Hepatic stellate cell (primary cell): ENCODE results near the gene MEF2D.
A peak's percentile ranks its signal among the peaks of the same experiment; 100 is the strongest.

ENCODE experiments used
- DNase-seq: peaks from one replicate; pipeline ENCODE4 v3.0.0; 2011; ENCODE audit warnings: low spot score

Gene MEF2D

GRCh38 chr1:156467906-156468305 lies 32.7 kb downstream of the MEF2D start:
- no peak for DNase-seq

- DNase-seq: no peak
Measured at GRCh38 chr1:156467385-156467784, 33.2 kb downstream of the MEF2D start.

GRCh38 chr1:156465747-156466365 lies 34.7 kb downstream of the MEF2D start:
- DNase-seq: peak; percentile 72

GRCh38 chr1:156464825-156465452 lies 35.6 kb downstream of the MEF2D start:
- DNase-seq: peak; percentile 70

- DNase-seq: peak; percentile 62
Measured at GRCh38 chr1:156464335-156464734, 36.2 kb downstream of the MEF2D start.

- DNase-seq: peak; percentile 74
Measured at GRCh38 chr1:156463874-156464273, 36.7 kb downstream of the MEF2D start.

- DNase-seq: no peak
Measured at GRCh38 chr1:156462954-156463795, 37.4 kb downstream of the MEF2D start.

GRCh38 chr1:156461781-156462647 lies 38.6 kb downstream of the MEF2D start:
- no peak for DNase-seq

GRCh38 chr1:156461109-156461508 lies 39.5 kb downstream of the MEF2D start:
- DNase-seq: no peak

GRCh38 chr1:156460525-156460924 lies 40.0 kb downstream of the MEF2D start:
- DNase-seq: no peak

GRCh38 chr1:156458181-156458503 lies 42.4 kb downstream of the MEF2D start:
- DNase-seq: peak; percentile 56

- peak; percentile 99 for DNase-seq
Measured at GRCh38 chr1:156456625-156457465, 43.7 kb downstream of the MEF2D start.

GRCh38 chr1:156455362-156455761 lies 45.2 kb downstream of the MEF2D start:
- DNase-seq: no peak

- DNase-seq: no peak
Measured at GRCh38 chr1:156452907-156453306, 47.7 kb downstream of the MEF2D start.

GRCh38 chr1:156451505-156452160 lies 48.9 kb downstream of the MEF2D start:
- DNase-seq: no peak

- DNase-seq: no peak
Measured at GRCh38 chr1:156448134-156448967, 52.2 kb downstream of the MEF2D start.

- peak; percentile 82 for DNase-seq
Measured at GRCh38 chr1:156445789-156446263, 54.7 kb downstream of the MEF2D start.

GRCh38 chr1:156444407-156445001 lies 56.1 kb downstream of the MEF2D start:
- no peak for DNase-seq

- no peak for DNase-seq
Measured at GRCh38 chr1:156443286-156443685, 57.3 kb downstream of the MEF2D start.
